ENCODE results near the gene SCNN1G. TPM values are rescaled to one million over a fixed set of nuclear protein-coding genes. Genes with fewer than 3 reads are reported as not detected.

The SCNN1G gene
- total RNA-seq, 1 donor from 2014 or later: not detected

- Mint-ChIP-seq H3K27ac (ENCODE audit: unreplicated experiment) (no peak overlapping the region), H3K4me3 (ENCODE audit: unreplicated experiment) (no peak overlapping the region), H3K4me1 (ENCODE audit: unreplicated experiment) (no peaks in the 10 kb centered on the region), H3K36me3 (ENCODE audit: low read depth, unreplicated experiment) (no peaks in the 10 kb centered on the region), H3K9me3 (ENCODE audit: unreplicated experiment) (no peaks in the 10 kb centered on the region), H3K27me3 (ENCODE audit: unreplicated experiment) (peaks cover under 1% of the 10 kb centered on the region)
- TF ChIP-seq CTCF (IDR thresholded peaks at IDR 0.05; ENCODE audit: unreplicated experiment): no peak
- DNase-seq (ENCODE audit: low spot score): no peak
These were observed 54.4 kb downstream of the SCNN1G start for GRCh38 chr16:23236983-23237382.

- Mint-ChIP-seq H3K27ac (ENCODE audit: unreplicated experiment) (no peak overlapping the region), H3K27me3 (ENCODE audit: unreplicated experiment) (no peaks in the 10 kb centered on the region), H3K4me3 (ENCODE audit: unreplicated experiment) (no peak overlapping the region), H3K4me1 (ENCODE audit: unreplicated experiment) (no peaks in the 10 kb centered on the region), H3K36me3 (ENCODE audit: low read depth, unreplicated experiment) (no peaks in the 10 kb centered on the region), H3K9me3 (ENCODE audit: unreplicated experiment) (no peaks in the 10 kb centered on the region)
- no peak for DNase-seq (ENCODE audit: low spot score)
- TF ChIP-seq CTCF (IDR thresholded peaks at IDR 0.05; ENCODE audit: unreplicated experiment): no peak
These were observed 58.4 kb downstream of the SCNN1G start for GRCh38 chr16:23240994-23241393.

- DNase-seq (ENCODE audit: low spot score): no peak
- Mint-ChIP-seq H3K4me1 (ENCODE audit: unreplicated experiment) (no peaks in the 10 kb centered on the region), H3K36me3 (ENCODE audit: low read depth, unreplicated experiment) (no peaks in the 10 kb centered on the region), H3K27me3 (ENCODE audit: unreplicated experiment) (no peaks in the 10 kb centered on the region), H3K9me3 (ENCODE audit: unreplicated experiment) (no peaks in the 10 kb centered on the region), H3K4me3 (ENCODE audit: unreplicated experiment) (no peak overlapping the region), H3K27ac (ENCODE audit: unreplicated experiment) (no peak overlapping the region)
- no peak for TF ChIP-seq CTCF (IDR thresholded peaks at IDR 0.05; ENCODE audit: unreplicated experiment)
These were observed 61.6 kb downstream of the SCNN1G start for GRCh38 chr16:23244122-23244521.

- H3K9me3 Mint-ChIP-seq (ENCODE audit: unreplicated experiment): no peaks in the 10 kb centered on the region
- no peak for TF ChIP-seq CTCF (IDR thresholded peaks at IDR 0.05; ENCODE audit: unreplicated experiment)
- H3K4me1 Mint-ChIP-seq (ENCODE audit: unreplicated experiment): no peaks in the 10 kb centered on the region
- DNase-seq (ENCODE audit: low spot score): no peak
- H3K27me3 Mint-ChIP-seq (ENCODE audit: unreplicated experiment): no peaks in the 10 kb centered on the region
- H3K36me3 Mint-ChIP-seq (ENCODE audit: low read depth, unreplicated experiment): no peaks in the 10 kb centered on the region
- H3K4me3 Mint-ChIP-seq (ENCODE audit: unreplicated experiment): no peak overlapping the region
- no peak overlapping the region for H3K27ac Mint-ChIP-seq (ENCODE audit: unreplicated experiment)
These were observed 62.7 kb downstream of the SCNN1G start for GRCh38 chr16:23245268-23245667.

GRCh38 chr16:23248261-23249194 is 66.0 kb downstream of the SCNN1G start:
- no peak for DNase-seq (ENCODE audit: low spot score)
- Mint-ChIP-seq H3K27me3 (ENCODE audit: unreplicated experiment) (no peaks in the 10 kb centered on the region), H3K27ac (ENCODE audit: unreplicated experiment) (no peak overlapping the region)

More at GRCh38 chr16:23248261-23249194, 66.0 kb downstream of the SCNN1G start:
- peaks cover 5% of the 10 kb centered on the region for H3K9me3 Mint-ChIP-seq (ENCODE audit: unreplicated experiment)
- TF ChIP-seq CTCF (IDR thresholded peaks at IDR 0.05; ENCODE audit: unreplicated experiment): no peak
- no peak overlapping the region for H3K4me3 Mint-ChIP-seq (ENCODE audit: unreplicated experiment)
- H3K36me3 Mint-ChIP-seq (ENCODE audit: low read depth, unreplicated experiment): no peaks in the 10 kb centered on the region
- H3K4me1 Mint-ChIP-seq (ENCODE audit: unreplicated experiment): no peaks in the 10 kb centered on the region
